H9 (cell line): ENCODE measurements around the gene GABBR2. TPM values are rescaled to one million over a fixed set of nuclear protein-coding genes. Genes with fewer than 3 reads are reported as not detected.

ENCODE experiments used
- DNase-seq: peaks from one replicate; pipeline ENCODE4 v3.0.0-alpha.2; 2017
- H2AFZ ChIP-seq: one replicate; pipeline ENCODE4 v1.6.1; 2013; ENCODE audit warnings: mild to moderate bottlenecking, low read length, control low read depth, moderate library complexity
- H2AK5ac ChIP-seq: 2 replicates; pipeline ENCODE4 v1.6.1; 2013; ENCODE audit warnings: low read length, control low read depth, mixed read lengths; ENCODE audit not compliant: insufficient read length
- H2BK120ac ChIP-seq: one replicate; pipeline ENCODE4 v1.6.1; 2013; ENCODE audit warnings: low read depth, mild to moderate bottlenecking, low read length, control low read depth, inconsistent platforms; ENCODE audit not compliant: poor library complexity, severe bottlenecking
- H2BK12ac ChIP-seq: 2 replicates; pipeline ENCODE4 v1.6.1; 2013; ENCODE audit warnings: low read length, control low read depth, mixed read lengths, low read depth; ENCODE audit not compliant: insufficient read length
- H2BK15ac ChIP-seq: 2 replicates; pipeline ENCODE4 v1.6.1; 2013; ENCODE audit warnings: low read depth, low read length, control low read depth
- H2BK20ac ChIP-seq: one replicate; pipeline ENCODE4 v1.6.1; 2013; ENCODE audit warnings: low read depth, mild to moderate bottlenecking, low read length, control low read depth, inconsistent platforms; ENCODE audit not compliant: poor library complexity, severe bottlenecking
- H2BK5ac ChIP-seq: 2 replicates; pipeline ENCODE4 v1.6.1; 2013; ENCODE audit warnings: low read length, control low read depth, mixed read lengths; ENCODE audit not compliant: insufficient read length
- H3K14ac ChIP-seq: 2 replicates; pipeline ENCODE4 v1.6.1; 2013; ENCODE audit warnings: low read length, control low read depth; ENCODE audit not compliant: insufficient read depth
- H3K18ac ChIP-seq: 2 replicates; pipeline ENCODE4 v1.6.1; 2013; ENCODE audit warnings: low read depth, mild to moderate bottlenecking, mixed read lengths, low read length, control low read depth; ENCODE audit not compliant: insufficient read length
- H3K23ac ChIP-seq: 2 replicates; pipeline ENCODE4 v1.6.1; 2013; ENCODE audit warnings: low read length, control low read depth, mixed read lengths, low read depth; ENCODE audit not compliant: insufficient read length
- H3K23me2 ChIP-seq: 2 replicates; pipeline ENCODE4 v1.6.1; 2013; ENCODE audit warnings: low read depth, mild to moderate bottlenecking, mixed read lengths, low read length, control low read depth; ENCODE audit not compliant: insufficient read length, poor library complexity, severe bottlenecking
- H3K27ac ChIP-seq: 2 replicates; pipeline ENCODE4 v1.5.1; 2013; ENCODE audit warnings: low read length, control low read depth, mixed read lengths, low read depth; ENCODE audit not compliant: insufficient read length
- H3K27me3 ChIP-seq: 2 replicates; pipeline ENCODE4 v1.6.1; 2013; ENCODE audit warnings: low read length, control low read depth, inconsistent platforms; ENCODE audit not compliant: insufficient read depth
- H3K4ac ChIP-seq: 2 replicates; pipeline ENCODE4 v1.6.1; 2013; ENCODE audit warnings: low read depth, mild to moderate bottlenecking, control low read depth, inconsistent platforms, low read length, moderate library complexity
- H3K4me1 ChIP-seq: 2 replicates; pipeline ENCODE4 v1.6.1; 2013; ENCODE audit warnings: low read length, control low read depth, inconsistent platforms; ENCODE audit not compliant: insufficient read depth
- H3K4me2 ChIP-seq: 2 replicates; pipeline ENCODE4 v1.6.1; 2013; ENCODE audit warnings: low read length, control low read depth, mixed read lengths; ENCODE audit not compliant: insufficient read length, insufficient read depth
- H3K56ac ChIP-seq: 2 replicates; pipeline ENCODE4 v1.6.1; 2013; ENCODE audit warnings: low read depth, mild to moderate bottlenecking, mixed read lengths, low read length, control low read depth; ENCODE audit not compliant: insufficient read length
- H3K79me1 ChIP-seq: 2 replicates; pipeline ENCODE4 v1.6.1; 2013; ENCODE audit warnings: low read depth, mild to moderate bottlenecking, moderate library complexity, low read length, control low read depth, inconsistent platforms; ENCODE audit not compliant: insufficient read depth, poor library complexity, severe bottlenecking
- H3K79me2 ChIP-seq: 2 replicates; pipeline ENCODE4 v1.6.1; 2013; ENCODE audit warnings: low read length, control low read depth, inconsistent platforms; ENCODE audit not compliant: insufficient read depth
- H3K9ac ChIP-seq: 2 replicates; pipeline ENCODE4 v1.6.1; 2013; ENCODE audit warnings: low read length, control low read depth, mixed read lengths; ENCODE audit not compliant: insufficient read length; ENCODE audit errors: extremely low read depth
- H3K9me3 ChIP-seq: one replicate; pipeline ENCODE4 v1.6.1; 2013; ENCODE audit warnings: low read depth, low read length, inconsistent platforms; ENCODE audit not compliant: control insufficient read depth
- H3T11ph ChIP-seq: one replicate; pipeline ENCODE4 v1.6.1; 2013; ENCODE audit warnings: mild to moderate bottlenecking, low read length, control low read depth, inconsistent platforms
- H4K20me1 ChIP-seq: one replicate; pipeline ENCODE4 v1.6.1; 2013; ENCODE audit not compliant: control insufficient read depth, insufficient read length, insufficient read depth
- H4K5ac ChIP-seq: 2 replicates; pipeline ENCODE4 v1.6.1; 2013; ENCODE audit warnings: low read depth, mild to moderate bottlenecking, mixed read lengths, low read length, control low read depth; ENCODE audit not compliant: insufficient read length
- H4K8ac ChIP-seq: replicated peaks from 2 replicates; pipeline ENCODE4 v1.6.1; 2013; ENCODE audit warnings: low read length, control low read depth, mixed read lengths, low read depth; ENCODE audit not compliant: insufficient read length
- H4K91ac ChIP-seq: 2 replicates; pipeline ENCODE4 v1.6.1; 2013; ENCODE audit warnings: low read depth, mild to moderate bottlenecking, moderate library complexity, mixed read lengths, low read length, control low read depth; ENCODE audit not compliant: insufficient read length
- H3K27ac Mint-ChIP-seq, 3 experiments: 2 replicates in 2 of 3; 3 replicates in 1 of 3; pipeline ENCODE4 v1.8.0; 2020 to 2021; ENCODE audit warnings: mixed read lengths in 3 of 3, mild to moderate bottlenecking in 1 of 3, moderate library complexity in 1 of 3
- H3K27me3 Mint-ChIP-seq: 2 replicates; pipeline ENCODE4 v1.8.0; 2021; ENCODE audit warnings: low read depth, mild to moderate bottlenecking, moderate library complexity, mixed read lengths
- H3K36me3 Mint-ChIP-seq, 3 experiments: 2 replicates in 2 of 3; 3 replicates in 1 of 3; pipeline ENCODE4 v1.8.0; 2020 to 2021; ENCODE audit warnings: low read depth in 3 of 3, mixed read lengths in 3 of 3; ENCODE audit not compliant: insufficient read depth in 1 of 3
- H3K4me1 Mint-ChIP-seq, 2 experiments: 2 replicates each; pipeline ENCODE4 v1.8.0; 2020; ENCODE audit warnings: mixed read lengths in 2 of 2
- H3K4me3 Mint-ChIP-seq, 2 experiments: 2 replicates in 1 of 2; 3 replicates in 1 of 2; pipeline ENCODE4 v1.8.0; 2020 to 2021; ENCODE audit warnings: mild to moderate bottlenecking in 2 of 2, mixed read lengths in 2 of 2, moderate library complexity in 1 of 2
- H3K9me3 Mint-ChIP-seq, 2 experiments: 2 replicates in 1 of 2; 3 replicates in 1 of 2; pipeline ENCODE4 v1.8.0; 2020; ENCODE audit warnings: mild to moderate bottlenecking in 2 of 2, mixed read lengths in 2 of 2, moderate library complexity in 1 of 2
- WGBS: extraction: QIAGEN DNeasy Blood & Tissue Kit; methylation state at CpG from one replicate; pipeline ENCODE4 v1.1.7; 2013; ENCODE audit warnings: missing lambda C conversion rate, low lambda C conversion rate, mixed read lengths; ENCODE audit not compliant: insufficient read length; ENCODE audit errors: extremely low coverage; 5-methylcytosine and 5-hydroxymethylcytosine counted together
- total RNA-seq: library from RNA; stranded (reverse); gene quantifications from 2 replicates; pipeline ENCODE4 v1.2.1, GENCODE V29; 2021
- TF ChIP-seq, protein P1 (sequence below): fragments of 200-600 bp; sonication (generic); conservative IDR thresholded peaks from 3 replicates; pipeline ENCODE4 v1.8.0; 2021; ENCODE audit warnings: antibody characterized with exemption, mild to moderate bottlenecking

Gene GABBR2
- total RNA-seq, 1 experiment from 2014 or later, result 0.66 TPM

DNA sequence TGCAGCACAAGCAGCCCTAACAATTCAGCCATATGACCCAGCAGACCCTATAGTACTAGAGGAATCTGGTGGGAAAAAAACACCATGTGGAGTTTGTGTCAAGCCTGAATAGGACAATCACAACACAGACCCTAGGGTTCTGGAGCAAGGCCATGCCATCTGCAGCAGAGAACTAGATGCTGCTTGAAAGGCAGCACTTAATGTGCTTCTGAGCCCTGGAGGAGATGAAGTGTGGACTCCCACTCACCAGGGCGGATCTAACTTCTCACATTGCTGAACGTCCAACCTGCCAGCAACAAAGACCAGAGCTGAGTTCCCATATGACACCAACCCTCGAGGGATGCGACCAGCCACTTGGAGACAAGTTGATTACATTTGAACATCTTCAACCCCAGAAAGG lies 43.2 kb downstream of the GABBR2 start:
- no peaks in the 10 kb centered on the region for H3K79me1 ChIP-seq
- H3K27me3 ChIP-seq, result no peaks in the 10 kb centered on the region

More for the DNA sequence above, 43.2 kb downstream of the GABBR2 start:
- Histone ChIP-seq H4K8ac (no peak overlapping the region), H3K4me1 (no peaks in the 10 kb centered on the region), H2AK5ac (no peak overlapping the region), H3K18ac (no peak overlapping the region), H2BK5ac (no peak overlapping the region), H3K9ac (no peak overlapping the region), H4K5ac (no peak overlapping the region), H3K23ac (no peak overlapping the region), H2BK12ac (no peak overlapping the region), H3T11ph (no peak overlapping the region), H3K4ac (no peak overlapping the region), H2AFZ (no peak overlapping the region), H2BK120ac (no peak overlapping the region), H3K79me2 (no peaks in the 10 kb centered on the region), H4K20me1 (no peaks in the 10 kb centered on the region), H4K91ac (no peak overlapping the region), H3K4me2 (no peak overlapping the region), H2BK20ac (no peak overlapping the region), H3K9me3 (no peaks in the 10 kb centered on the region), H3K56ac (no peak overlapping the region), H3K23me2 (no peaks in the 10 kb centered on the region), H2BK15ac (no peak overlapping the region), H3K27ac (no peak overlapping the region), H3K14ac (no peak overlapping the region)
- WGBS, result no CpG with 5 or more reads among the region's 4 CpGs
- TF ChIP-seq, protein P1, sequence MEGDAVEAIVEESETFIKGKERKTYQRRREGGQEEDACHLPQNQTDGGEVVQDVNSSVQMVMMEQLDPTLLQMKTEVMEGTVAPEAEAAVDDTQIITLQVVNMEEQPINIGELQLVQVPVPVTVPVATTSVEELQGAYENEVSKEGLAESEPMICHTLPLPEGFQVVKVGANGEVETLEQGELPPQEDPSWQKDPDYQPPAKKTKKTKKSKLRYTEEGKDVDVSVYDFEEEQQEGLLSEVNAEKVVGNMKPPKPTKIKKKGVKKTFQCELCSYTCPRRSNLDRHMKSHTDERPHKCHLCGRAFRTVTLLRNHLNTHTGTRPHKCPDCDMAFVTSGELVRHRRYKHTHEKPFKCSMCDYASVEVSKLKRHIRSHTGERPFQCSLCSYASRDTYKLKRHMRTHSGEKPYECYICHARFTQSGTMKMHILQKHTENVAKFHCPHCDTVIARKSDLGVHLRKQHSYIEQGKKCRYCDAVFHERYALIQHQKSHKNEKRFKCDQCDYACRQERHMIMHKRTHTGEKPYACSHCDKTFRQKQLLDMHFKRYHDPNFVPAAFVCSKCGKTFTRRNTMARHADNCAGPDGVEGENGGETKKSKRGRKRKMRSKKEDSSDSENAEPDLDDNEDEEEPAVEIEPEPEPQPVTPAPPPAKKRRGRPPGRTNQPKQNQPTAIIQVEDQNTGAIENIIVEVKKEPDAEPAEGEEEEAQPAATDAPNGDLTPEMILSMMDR, result no peak
- Mint-ChIP-seq H3K9me3 (no peaks in the 10 kb centered on the region), H3K4me3 (no peak overlapping the region), H3K27ac (no peak overlapping the region), H3K27me3 (peaks cover 5% of the 10 kb centered on the region), H3K4me1 (peaks cover 3 to 5% of the 10 kb centered on the region in 2 experiments; a peak in 2 of 4 replicates), H3K36me3 (no peaks in the 10 kb centered on the region)
- DNase-seq, result no peak
